NCI-H2107 treated with DMSO at 0.1 percent for 48 hours (cell line): ENCODE measurements around the gene USP7.

Source experiments
- DNase-seq: peaks from one replicate; lab custom pipeline; 2025; ENCODE audit not compliant: unreplicated experiment; lab: John Stamatoyannopoulos, UW

USP7 gene

GRCh38 chr16:8864480-8865110 lies 99.1 kb downstream of the USP7 start:
- no peak for DNase-seq

GRCh38 chr16:8863594-8864424 lies 99.9 kb downstream of the USP7 start:
- no peak for DNase-seq

- DNase-seq: no peak
These were observed 101.2 kb downstream of the USP7 start for GRCh38 chr16:8862309-8863130.

GRCh38 chr16:8861563-8862308 lies 102.0 kb downstream of the USP7 start:
- no peak for DNase-seq

GRCh38 chr16:8859913-8860881 lies 103.5 kb downstream of the USP7 start:
- DNase-seq: no peak

GRCh38 chr16:8858994-8859912 lies 104.5 kb downstream of the USP7 start:
- no peak for DNase-seq

- DNase-seq: no peak
These were observed 107.7 kb downstream of the USP7 start for GRCh38 chr16:8855972-8856371.

- no peak for DNase-seq
These were observed 108.5 kb downstream of the USP7 start for GRCh38 chr16:8855051-8855786.

- no peak for DNase-seq
These were observed 109.3 kb downstream of the USP7 start for GRCh38 chr16:8854298-8854948.

- no peak for DNase-seq
These were observed 110.1 kb downstream of the USP7 start for GRCh38 chr16:8853611-8854010.

- DNase-seq: no peak
These were observed 110.6 kb downstream of the USP7 start for GRCh38 chr16:8853150-8853549.

GRCh38 chr16:8852534-8852933 lies 111.2 kb downstream of the USP7 start:
- DNase-seq: no peak

- DNase-seq: no peak
These were observed 111.8 kb downstream of the USP7 start for GRCh38 chr16:8851761-8852403.

GRCh38 chr16:8850279-8850885 lies 113.3 kb downstream of the USP7 start:
- DNase-seq: no peak

- no peak for DNase-seq
These were observed 114.2 kb downstream of the USP7 start for GRCh38 chr16:8849411-8850011.

GRCh38 chr16:8848939-8849391 lies 114.7 kb downstream of the USP7 start:
- no peak for DNase-seq
